Calu3 (cell line): ENCODE measurements around the gene CCSER1. TPM values are rescaled to one million over a fixed set of nuclear protein-coding genes. Genes with fewer than 3 reads are reported as not detected.

Source experiments
- BruUV-seq: library from RNA; stranded (reverse); fragments of 400-500 nt; replicated peaks from 2 replicates; lab custom pipeline; 2021; lab: Mats Ljungman, UMichigan
- CTCF ChIA-PET: fragments of 300-600 bp; sonication (Branson Sonifier 250); formaldehyde crosslinking; loops from one replicate; lab custom pipeline; 2022; ENCODE audit warnings: antibody characterized with exemption; lab: Charles Lee
- DNase-seq: peaks from one replicate; pipeline ENCODE4 v3.0.0; 2022
- H3K27ac Mint-ChIP-seq: one replicate; pipeline ENCODE4 v1.8.0; 2022; ENCODE audit warnings: mixed read lengths; ENCODE audit not compliant: unreplicated experiment
- H3K27me3 Mint-ChIP-seq: one replicate; pipeline ENCODE4 v1.8.0; 2022; ENCODE audit warnings: mixed read lengths; ENCODE audit not compliant: unreplicated experiment
- H3K36me3 Mint-ChIP-seq: one replicate; pipeline ENCODE4 v1.8.0; 2022; ENCODE audit warnings: mild to moderate bottlenecking, moderate library complexity, mixed read lengths; ENCODE audit not compliant: insufficient read depth, unreplicated experiment
- H3K4me1 Mint-ChIP-seq: one replicate; pipeline ENCODE4 v1.8.0; 2022; ENCODE audit warnings: mild to moderate bottlenecking, low read depth, mixed read lengths; ENCODE audit not compliant: unreplicated experiment
- H3K4me3 Mint-ChIP-seq: one replicate; pipeline ENCODE4 v1.8.0; 2022; ENCODE audit warnings: mild to moderate bottlenecking, low read depth, moderate library complexity, mixed read lengths; ENCODE audit not compliant: unreplicated experiment
- H3K9me3 Mint-ChIP-seq: one replicate; pipeline ENCODE4 v1.8.0; 2022; ENCODE audit warnings: low read depth, mixed read lengths; ENCODE audit not compliant: unreplicated experiment
- intact Hi-C: fragments of 100-400 bp; cut with micrococcal nuclease; formaldehyde crosslinking; loops from one replicate; pipeline ENCODE4 v1.10.0; 2022; ENCODE audit not compliant: unreplicated experiment
- total RNA-seq: library from RNA; stranded (reverse); gene quantifications from 2 replicates; pipeline ENCODE4 v1.2.3, GENCODE V29; 2022
- TF ChIP-seq, protein P1 (sequence below): fragments of 200-600 bp; IDR thresholded peaks from one replicate; pipeline ENCODE4 v1.8.0; 2022; ENCODE audit warnings: antibody characterized with exemption; ENCODE audit not compliant: unreplicated experiment

The CCSER1 gene
- total RNA-seq, 1 experiment from 2014 or later = 6.2 TPM

DNA sequence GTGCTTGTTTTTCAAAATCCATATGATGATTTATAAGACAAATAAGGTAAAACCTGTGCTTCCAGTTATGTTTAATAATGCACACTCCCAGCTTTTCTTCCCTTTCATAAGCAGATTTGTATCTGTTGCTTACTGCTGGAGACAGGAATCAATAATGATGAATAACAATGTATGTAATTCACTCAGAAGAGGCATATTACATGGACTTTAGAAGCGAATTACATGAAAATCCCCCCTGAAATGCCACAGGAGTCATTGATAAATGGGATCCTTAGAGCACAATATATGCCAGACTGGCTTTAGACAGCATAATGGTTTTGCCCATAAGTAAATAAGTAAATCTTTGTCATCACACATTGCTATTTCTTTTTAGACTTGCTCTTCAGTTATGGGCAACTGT lies 892.3 kb downstream of the CCSER1 start:
- Mint-ChIP-seq H3K4me3 (no peak overlapping the region), H3K27ac (no peak overlapping the region), H3K27me3 (no peaks in the 10 kb centered on the region), H3K36me3 (no peaks in the 10 kb centered on the region), H3K9me3 (no peaks in the 10 kb centered on the region), H3K4me1 (no peaks in the 10 kb centered on the region)
- DNase-seq = no peak
- intact Hi-C loops = no loop called here
- TF ChIP-seq, protein P1, sequence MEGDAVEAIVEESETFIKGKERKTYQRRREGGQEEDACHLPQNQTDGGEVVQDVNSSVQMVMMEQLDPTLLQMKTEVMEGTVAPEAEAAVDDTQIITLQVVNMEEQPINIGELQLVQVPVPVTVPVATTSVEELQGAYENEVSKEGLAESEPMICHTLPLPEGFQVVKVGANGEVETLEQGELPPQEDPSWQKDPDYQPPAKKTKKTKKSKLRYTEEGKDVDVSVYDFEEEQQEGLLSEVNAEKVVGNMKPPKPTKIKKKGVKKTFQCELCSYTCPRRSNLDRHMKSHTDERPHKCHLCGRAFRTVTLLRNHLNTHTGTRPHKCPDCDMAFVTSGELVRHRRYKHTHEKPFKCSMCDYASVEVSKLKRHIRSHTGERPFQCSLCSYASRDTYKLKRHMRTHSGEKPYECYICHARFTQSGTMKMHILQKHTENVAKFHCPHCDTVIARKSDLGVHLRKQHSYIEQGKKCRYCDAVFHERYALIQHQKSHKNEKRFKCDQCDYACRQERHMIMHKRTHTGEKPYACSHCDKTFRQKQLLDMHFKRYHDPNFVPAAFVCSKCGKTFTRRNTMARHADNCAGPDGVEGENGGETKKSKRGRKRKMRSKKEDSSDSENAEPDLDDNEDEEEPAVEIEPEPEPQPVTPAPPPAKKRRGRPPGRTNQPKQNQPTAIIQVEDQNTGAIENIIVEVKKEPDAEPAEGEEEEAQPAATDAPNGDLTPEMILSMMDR = no peak
- CTCF ChIA-PET = no interaction called here
- no TSS peak for BruUV-seq

- CTCF ChIA-PET = no interaction called here
- no TSS peak for BruUV-seq
- intact Hi-C loops = no loop called here
- H3K27me3 Mint-ChIP-seq = no peaks in the 10 kb centered on the region
- H3K36me3 Mint-ChIP-seq = no peaks in the 10 kb centered on the region
- H3K9me3 Mint-ChIP-seq = no peaks in the 10 kb centered on the region
- TF ChIP-seq, protein P1 = no peak
- no peaks in the 10 kb centered on the region for H3K4me1 Mint-ChIP-seq
- no peak for DNase-seq
- H3K27ac Mint-ChIP-seq = no peak overlapping the region
- H3K4me3 Mint-ChIP-seq = no peak overlapping the region
Measured at GRCh38 chr4:91025241-91026148, 898.3 kb downstream of the CCSER1 start.

DNA sequence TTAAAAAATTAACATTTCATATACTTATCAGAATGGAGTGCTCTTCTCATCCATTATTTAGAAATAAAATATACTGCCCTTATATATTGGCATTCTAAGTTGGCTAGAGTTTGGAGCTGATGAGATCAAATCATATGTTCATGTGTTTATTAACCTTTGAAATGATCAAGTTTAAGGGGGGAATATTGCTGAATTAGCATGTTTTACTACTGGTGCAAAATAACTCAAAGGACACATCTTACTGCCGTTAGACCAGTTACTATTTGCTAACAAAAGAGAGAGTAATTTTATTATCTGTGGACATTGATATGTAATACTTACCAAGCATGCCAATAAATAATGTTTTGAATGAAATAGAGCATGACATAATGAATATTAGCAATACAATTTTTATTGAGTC lies 901.0 kb downstream of the CCSER1 start:
- Mint-ChIP-seq H3K4me3 (no peak overlapping the region), H3K36me3 (no peaks in the 10 kb centered on the region), H3K9me3 (no peaks in the 10 kb centered on the region), H3K27me3 (no peaks in the 10 kb centered on the region), H3K4me1 (no peaks in the 10 kb centered on the region), H3K27ac (no peak overlapping the region)
- intact Hi-C loops = no loop called here
- BruUV-seq = no TSS peak
- no peak for DNase-seq
- CTCF ChIA-PET = interaction anchor here (1.1 kb wide), 1 partner anchor 15 kb away, joined by 3 read pairs; no protein-coding TSS in a partner anchor
- TF ChIP-seq, protein P1 = no peak

DNA sequence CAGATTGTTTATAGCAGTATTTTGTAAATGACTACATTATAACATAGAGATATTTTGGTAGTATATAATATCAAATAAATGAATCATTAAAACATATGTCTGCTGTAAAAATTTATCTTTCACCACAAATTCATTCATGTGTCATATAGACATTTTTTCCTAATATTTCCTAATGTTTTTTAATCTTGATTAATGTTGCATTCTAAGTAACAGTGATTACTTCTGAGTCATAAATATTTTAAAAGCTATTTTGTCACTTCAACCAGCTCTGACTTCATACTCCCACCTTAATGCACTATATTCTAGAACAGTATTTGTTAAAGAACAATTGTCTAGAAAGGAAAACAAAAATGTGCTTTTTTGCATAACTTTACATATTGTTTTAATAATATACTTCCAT lies 904.6 kb downstream of the CCSER1 start:
- TF ChIP-seq, protein P1 = no peak
- Mint-ChIP-seq H3K27me3 (no peaks in the 10 kb centered on the region), H3K4me1 (no peaks in the 10 kb centered on the region), H3K4me3 (no peak overlapping the region), H3K36me3 (no peaks in the 10 kb centered on the region), H3K9me3 (no peaks in the 10 kb centered on the region), H3K27ac (no peak overlapping the region)
- intact Hi-C loops = no loop called here
- BruUV-seq = no TSS peak
- DNase-seq = no peak
- CTCF ChIA-PET = no interaction called here
